HG03342 (cell line): ENCODE results near the gene PRSS56.
"Not testable (repeated sequence)": the region's sequence is repeated elsewhere in the genome, so short reads cannot be mapped to it uniquely, and the experiment has no call there.

Experiments
- ATAC-seq: cut with Tn5 transposase; IDR thresholded peaks from one replicate; pipeline ENCODE4 v1.9.1; 2021; ENCODE audit warnings: mild to moderate bottlenecking, moderate library complexity; ENCODE audit not compliant: unreplicated experiment

The PRSS56 gene

DNA sequence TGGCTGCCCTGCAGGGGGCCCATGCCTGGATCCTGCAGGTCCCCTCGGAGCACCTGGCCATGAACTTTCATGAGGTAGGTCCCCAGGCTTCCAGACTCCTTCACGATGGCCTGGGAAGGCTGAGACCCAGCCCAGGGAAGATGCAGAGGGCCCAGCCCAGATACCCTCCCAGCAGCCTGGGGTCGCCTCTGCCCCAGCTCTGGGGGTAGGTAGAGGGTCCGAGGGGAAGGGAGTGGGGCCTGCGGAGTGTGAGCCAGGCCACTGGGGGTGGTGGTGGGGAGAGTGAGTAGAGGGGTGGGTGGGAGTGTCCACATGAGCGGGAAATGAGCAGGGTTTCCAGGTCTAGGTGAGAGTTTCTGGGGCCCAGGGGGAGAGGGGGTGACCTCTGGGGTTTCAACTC, 4.6 kb downstream of the PRSS56 start:
- ATAC-seq, result no peak

DNA sequence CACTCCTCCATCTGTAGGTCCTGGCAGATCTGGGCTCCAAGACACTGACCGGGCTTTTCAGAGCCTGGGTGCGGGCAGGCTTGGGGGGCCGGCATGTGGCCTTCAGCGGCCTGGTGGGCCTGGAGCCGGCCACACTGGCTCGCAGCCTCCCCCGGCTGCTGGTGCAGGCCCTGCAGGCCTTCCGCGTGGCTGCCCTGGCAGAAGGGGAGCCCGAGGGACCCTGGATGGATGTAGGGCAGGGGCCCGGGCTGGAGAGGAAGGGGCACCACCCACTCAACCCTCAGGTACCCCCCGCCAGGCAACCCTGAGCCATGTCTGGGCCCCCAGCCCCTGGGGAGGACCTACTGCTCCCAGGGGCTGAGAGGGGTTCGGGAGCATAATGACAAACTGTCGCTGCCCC, 5.0 kb downstream of the PRSS56 start:
- no peak for ATAC-seq

DNA sequence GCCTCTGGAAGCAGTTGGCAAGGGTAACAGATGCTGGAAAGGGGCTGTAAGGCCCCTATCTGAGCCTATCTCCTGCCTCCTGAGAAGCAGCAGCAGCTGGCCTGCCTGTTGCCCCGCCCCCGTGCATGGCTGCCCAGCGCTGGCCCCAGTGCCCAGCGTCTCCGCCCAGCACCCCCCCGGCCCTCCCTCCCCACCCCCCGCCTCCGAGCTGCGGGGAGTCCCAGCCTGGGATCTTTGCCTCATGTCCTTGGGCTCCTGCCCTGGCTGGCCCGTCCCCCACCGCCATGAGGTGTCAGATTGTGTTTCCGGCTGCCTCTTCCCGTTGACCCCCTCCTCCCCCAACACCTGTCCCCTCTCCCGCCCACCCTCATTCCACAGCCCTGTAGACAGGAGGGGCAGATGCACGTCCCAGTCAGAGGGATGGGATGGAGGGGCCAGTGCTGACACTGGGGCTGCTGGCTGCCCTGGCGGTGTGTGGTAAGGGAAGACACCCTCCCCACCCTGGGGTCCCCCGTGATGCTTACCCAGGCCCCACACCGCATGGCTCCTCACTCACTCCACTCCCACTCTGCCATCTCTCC, 5.7 kb downstream of the PRSS56 start, which contains the start of gene CHRND:
Gene CHRND (plus strand): TSS at position 370 of the 581 bp plus-strand sequence. CDS start 56 bp downstream, at position 426.
- no peak for ATAC-seq

DNA sequence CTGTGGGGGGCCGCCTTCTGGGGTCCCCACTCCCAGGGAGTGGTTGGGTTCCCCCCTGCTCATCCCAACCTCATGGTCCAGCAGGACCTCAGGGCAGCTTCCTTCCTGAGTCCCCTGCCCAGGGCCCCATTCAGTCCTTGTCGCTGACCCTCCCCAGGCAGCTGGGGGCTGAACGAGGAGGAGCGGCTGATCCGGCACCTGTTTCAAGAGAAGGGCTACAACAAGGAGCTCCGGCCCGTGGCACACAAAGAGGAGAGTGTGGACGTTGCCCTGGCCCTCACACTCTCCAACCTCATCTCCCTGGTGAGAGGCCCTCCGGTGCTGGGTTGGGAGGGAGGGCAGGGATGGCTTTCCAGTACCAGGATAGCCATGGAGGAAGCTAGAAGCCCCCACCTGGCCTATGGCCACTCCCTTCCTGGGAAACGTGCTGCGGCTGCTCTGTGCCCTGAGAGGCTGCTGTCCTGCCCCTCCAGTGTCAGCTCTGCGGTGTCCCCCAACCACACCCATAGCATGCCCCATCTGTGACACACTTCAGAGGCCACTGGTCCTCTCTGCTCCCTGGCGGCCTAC, 6.3 kb downstream of the PRSS56 start:
- no peak for ATAC-seq

DNA sequence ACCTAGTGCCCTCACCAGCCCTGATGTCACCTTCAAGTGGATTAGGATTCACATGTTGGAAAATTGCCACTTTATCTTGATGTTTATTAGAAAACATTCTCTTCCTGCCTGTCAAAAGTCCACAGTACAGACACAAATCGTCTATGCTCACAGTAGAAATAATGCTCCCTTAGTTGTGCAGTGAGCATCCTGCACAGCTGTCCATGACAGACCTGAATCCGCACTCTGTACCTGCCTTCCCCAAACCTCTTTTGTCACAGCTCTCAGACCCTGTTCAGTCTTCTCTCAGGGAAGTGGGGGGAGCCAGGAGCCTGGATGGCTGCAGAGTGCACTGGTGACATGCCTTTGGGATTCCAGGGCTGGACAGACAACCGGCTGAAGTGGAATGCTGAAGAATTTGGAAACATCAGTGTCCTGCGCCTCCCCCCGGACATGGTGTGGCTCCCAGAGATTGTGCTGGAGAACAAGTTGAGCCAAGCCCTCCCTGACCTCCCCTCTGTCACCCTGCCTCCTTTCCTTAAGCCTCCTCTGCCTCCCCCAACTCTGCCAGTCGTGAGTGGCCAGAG, 7.8 kb downstream of the PRSS56 start:
- ATAC-seq, result no peak

DNA sequence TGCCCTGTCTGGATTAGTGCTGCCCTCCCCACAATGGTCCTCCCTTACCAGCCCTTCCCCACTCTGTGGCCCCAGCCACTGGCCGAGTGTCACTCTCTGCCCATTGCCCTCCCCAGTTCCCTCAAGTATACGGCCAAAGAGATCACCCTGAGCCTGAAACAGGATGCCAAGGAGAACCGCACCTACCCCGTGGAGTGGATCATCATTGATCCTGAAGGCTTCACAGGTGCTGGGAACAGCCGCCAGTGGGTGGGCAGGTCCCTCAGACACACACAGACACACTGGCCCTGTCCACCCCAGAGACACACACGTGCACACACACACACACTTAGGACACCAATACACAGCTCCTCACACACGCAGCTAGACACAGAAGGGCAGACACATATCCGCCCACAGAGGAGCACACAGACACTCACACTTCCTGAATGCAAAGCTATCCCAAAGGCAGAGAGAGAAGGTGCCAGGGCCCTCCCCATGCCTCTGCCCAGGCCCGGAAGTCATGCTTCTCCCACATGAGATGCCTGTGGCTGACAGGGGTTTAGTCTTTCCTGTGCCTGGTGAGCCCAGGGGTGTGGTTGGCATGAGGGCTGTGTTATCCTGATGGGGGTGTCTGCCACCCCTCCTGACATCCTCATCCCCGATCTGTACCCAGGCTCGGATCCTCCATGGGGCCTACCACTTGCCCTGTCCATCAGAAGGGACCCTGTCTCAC, 8.7 kb downstream of the PRSS56 start:
- ATAC-seq, result no peak

DNA sequence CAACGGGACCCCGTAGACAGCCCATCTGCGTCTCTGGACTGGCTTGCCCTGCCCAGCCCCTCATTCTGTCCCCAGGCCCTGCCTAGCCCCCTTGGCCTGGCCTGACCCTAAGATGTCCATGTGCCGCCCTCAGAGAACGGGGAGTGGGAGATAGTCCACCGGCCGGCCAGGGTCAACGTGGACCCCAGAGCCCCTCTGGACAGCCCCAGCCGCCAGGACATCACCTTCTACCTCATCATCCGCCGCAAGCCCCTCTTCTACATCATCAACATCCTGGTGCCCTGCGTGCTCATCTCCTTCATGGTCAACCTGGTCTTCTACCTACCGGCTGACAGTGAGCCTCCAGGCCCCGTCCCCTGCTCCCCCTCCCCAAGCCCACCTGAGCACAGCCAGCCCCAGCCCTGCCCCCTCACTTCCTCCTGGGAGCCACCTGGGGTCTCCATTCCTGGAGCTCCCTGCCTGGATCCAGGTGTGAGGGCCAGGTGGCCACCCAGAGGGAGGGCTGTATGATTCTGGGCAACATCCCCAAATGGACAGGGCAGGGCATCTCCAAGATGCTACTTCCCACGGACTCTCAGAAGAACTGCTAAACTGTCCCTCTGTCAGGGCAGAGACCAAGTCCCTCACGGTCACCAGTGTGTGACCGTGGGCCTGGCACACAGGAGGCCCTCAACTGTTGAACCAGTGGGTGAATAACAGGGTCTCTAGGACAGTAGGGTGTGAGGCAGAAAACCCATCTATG, 9.8 kb downstream of the PRSS56 start:
- ATAC-seq, result no peak

DNA sequence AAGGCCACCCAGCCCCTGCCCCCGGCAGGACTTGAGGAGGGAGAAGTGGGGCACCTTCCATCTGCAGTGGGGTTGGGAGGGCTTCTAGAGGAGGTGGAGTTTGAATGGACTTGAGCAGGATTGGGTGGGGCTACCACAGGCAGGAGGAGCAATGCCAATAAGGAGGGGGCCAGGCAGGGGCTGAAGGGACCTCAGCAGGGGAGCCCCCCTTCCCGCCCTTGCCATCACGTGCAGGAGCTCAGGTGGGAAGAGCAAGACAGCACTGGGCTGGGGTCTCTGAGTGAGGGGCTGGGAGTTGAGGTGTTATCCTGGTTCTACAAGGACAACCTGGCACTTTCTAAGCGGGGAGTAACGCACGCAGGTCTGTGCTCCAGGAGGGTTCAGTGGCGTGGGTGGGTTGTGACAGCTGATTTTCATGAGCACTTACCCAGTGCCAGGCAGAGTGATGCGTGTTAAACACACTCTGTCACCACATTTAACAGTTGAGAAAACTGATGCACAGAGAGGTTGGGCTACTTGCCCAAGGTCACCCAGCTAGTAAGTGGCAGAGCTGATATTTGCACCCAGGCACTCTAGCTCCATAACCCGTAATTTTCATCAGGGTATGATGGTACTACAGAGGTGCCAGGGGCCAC, 10.6 kb downstream of the PRSS56 start:
- no peak for ATAC-seq

DNA sequence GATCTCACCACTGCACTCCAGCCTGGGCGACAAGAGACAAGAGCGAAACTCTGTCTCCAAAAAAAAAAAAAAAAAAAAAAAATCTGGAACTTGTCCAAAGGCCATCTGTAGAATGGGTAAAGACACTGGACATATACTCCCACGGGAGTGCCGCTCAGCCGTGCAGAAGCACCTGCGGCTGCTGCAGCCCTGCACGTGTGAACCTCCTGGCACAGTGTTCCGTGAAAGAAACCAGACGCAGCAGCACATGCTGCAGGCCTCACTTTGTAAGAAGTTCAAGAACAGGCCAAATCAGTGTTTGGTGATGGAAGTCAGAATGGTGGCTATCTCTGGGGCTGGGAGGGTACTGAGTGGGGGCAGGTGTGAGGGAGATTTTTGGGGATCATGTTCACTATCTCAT, 12.2 kb downstream of the PRSS56 start:
- no peak for ATAC-seq

DNA sequence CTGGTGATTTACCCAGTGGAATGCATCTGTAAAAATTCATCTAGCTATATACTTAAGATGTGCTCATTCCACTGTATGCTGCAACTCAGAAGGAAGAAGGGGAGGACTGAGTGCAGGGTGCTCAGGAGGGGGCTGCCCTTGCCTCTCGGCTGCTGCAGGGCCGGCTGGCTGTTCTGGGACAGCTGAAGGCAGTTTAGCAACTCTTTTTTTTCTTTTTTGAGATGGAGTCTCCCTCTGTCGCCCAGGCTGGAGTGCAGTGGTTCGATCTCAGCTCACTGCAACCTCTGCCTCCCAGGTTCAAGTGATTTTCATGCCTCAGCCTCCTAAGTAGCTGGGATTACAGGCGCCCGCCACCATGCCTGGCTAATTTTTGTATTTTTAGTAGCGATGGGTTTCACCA, 12.6 kb downstream of the PRSS56 start:
- ATAC-seq, result not testable (repeated sequence)

DNA sequence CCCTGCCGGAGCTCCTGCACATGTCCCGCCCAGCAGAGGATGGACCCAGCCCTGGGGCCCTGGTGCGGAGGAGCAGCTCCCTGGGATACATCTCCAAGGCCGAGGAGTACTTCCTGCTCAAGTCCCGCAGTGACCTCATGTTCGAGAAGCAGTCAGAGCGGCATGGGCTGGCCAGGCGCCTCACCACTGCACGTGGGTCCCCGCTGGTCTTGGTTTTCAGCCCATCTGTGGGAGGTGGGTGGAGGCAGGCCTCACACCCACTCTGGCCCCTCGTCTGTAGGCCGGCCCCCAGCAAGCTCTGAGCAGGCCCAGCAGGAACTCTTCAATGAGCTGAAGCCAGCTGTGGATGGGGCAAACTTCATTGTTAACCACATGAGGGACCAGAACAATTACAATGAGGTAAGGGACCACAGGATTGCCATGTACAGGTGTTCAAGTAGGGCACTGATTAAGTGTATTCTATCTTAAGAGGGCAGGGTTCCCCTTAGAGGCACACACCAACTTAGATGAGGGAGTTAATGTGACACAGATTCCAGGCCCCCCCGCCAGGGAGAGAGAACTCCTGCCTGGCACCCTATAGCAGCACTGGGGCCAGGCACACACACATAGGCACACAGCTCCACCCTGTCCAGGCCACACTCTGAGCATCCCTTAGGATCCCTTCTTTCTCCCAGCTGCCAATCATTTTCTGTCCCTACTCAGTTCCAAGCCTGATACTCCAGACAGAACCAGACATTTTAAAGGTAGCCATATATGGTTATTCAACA, 13.9 kb downstream of the PRSS56 start:
- no peak for ATAC-seq

DNA sequence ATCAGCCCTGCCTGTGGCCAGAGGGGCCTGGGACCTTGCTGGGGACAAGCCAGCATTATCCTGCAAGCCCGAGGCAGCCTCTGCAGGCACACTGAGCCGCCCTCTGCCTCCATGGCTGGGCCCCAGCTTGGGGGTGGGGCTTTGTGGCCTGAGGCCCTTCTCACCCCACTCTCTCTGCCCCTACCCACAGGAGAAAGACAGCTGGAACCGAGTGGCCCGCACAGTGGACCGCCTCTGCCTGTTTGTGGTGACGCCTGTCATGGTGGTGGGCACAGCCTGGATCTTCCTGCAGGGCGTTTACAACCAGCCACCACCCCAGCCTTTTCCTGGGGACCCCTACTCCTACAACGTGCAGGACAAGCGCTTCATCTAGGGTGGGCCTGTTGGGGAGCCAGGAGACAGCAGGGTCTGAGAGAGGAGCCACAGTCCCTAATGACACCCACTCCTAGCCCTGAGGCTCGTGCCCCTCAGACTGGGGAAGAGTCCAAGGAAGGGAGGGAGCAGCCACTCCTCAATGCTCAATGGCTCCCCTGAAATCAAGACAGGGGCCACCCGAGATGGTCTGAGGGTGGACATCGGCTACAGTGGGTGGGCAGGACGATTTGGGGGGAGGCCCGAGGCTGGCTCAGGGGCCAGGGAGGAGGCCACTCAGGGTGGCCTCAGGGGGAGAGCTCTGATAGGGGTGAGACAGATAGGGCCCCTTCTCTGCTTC, 14.9 kb downstream of the PRSS56 start:
- ATAC-seq, result no peak

DNA sequence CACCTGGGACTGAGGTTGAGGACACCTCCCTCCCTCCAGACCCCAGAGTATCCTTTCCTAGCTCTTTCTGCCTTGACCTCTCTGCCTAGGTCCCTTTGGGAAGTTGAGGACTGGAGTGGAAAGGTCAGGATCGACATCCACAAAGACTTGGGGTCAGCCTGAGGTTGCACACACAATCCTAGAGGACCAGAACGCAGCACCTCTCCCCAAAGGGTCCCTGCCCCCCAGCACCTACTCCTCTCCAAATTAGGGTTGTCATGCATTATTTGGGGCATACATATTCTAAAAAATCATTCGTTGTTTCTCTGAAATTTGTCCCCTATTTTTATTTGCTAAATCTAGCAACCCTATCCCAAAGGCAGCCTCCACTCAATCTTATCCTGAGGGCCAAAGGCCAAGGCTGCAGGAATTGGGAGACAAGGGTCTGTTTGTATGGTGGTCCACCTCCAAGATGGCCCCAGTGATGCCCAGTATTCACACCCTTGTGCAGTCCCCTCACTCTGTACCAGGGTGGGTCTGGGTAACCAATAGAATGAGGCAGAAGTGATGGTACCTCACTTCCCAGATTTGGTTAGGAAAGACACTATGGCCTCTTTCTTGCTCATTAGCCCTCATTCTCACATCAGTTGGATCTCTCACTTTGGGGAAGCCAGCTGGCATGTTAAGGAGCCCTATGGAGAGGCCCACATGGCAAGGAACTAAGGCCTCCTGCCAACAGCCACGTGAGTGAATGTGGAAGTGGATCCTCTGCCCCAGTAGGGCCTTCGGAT, 15.8 kb downstream of the PRSS56 start:
- no peak for ATAC-seq

DNA sequence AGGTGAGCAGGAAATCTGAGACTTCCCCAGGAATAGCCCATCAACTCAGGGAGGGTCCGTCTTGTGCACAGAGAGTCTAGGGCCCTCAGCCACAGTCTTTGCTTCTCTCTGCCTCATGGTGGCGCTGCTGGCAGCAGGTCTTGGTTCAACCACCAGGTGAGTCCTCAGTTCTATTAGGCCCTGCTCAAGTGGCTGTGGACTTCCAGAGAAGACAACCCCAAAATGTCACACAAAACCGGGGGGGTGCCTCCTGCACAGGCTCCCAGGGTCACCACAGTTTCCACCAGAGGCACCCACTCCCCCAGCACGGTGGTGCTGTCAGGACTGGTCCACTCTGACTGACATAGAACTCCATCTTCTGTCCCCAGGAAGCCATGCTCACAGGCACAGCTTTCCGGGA, 16.9 kb downstream of the PRSS56 start:
- ATAC-seq, result no peak

DNA sequence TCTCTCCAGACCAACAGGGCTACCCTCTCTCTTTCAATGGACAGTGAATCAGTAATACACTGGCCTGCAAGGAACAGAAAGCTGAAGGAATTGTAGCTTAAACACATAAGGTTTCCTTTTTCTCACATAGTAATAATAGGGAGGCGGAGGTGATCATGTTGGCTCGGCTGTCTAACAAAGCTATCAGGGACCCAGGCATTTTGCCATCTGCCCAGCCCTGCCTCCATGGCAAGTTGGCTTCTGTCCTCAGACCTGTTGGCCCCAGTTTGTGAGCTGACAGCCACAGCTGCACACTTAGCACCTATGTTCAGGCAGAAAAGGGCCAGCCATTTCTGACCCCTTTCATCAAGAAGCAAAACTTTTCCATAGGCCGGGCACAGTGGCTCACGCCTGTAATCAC, 17.3 kb downstream of the PRSS56 start:
- no peak for ATAC-seq

DNA sequence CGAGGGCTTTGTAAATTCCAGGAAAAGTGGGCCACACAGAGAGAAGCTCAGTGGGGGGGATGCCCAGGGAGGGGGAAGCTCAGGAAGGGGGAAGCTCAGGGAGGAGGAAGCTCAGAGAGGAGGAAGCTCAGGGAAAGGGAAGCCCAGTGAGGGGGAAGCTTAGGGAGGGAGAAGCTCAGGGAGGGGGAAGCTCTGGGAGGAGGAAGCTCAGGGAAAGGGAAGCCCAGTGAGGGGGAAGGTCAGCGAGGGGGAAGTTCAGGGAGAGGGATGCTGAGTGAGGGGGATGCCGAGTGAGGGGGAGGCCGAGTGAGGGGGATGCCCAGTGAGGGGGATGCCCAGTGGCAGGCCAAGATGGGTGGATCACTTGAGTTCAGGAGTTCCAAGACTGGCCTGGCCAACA, 18.5 kb downstream of the PRSS56 start:
- ATAC-seq, result no peak

DNA sequence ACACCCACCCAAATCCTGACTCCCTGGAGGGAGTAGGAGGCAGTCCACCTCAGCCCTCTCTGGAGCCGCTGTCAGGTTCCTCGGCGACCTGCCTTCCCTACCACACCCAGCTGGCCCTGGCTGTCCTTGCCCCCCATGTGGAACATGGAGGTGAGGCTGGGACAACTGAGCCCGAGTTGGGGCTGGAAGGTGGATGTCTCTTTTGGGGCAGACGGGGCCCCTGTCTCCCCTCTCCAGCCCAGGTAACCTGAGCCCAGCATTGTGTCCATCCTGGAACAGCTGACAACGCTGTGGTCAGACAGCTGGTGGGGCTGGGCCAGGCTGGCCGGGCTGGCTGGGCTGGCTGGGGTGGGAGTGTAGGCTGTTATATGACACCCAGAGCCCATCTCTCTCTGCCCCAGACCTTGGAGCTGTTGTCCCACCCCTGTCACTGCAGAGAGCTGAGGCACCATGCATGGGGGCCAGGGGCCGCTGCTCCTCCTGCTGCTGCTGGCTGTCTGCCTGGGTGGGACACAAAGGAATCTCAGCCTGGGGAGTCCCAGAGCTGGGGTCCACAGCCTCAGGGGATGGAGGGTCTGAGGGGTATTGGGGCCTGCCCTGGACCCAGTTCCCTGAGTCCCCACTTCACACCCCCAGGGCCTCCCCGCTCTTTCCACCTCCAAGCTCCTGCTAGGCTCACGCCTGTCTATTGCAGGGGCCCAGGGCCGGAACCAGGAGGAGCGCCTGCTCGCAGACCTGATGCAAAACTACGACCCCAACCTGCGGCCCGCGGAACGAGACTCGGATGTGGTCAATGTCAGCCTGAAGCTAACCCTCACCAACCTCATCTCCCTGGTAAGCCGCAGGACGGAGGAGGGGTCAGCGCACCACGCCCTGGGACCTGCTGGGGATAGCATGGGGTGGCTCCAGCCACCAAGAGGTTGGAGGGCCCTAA, 19.4 kb downstream of the PRSS56 start, which contains the start of gene CHRNG:
Gene CHRNG (plus strand): TSS at position 395 of the 934 bp plus-strand sequence. CDS start 56 bp downstream, at position 451.
- ATAC-seq, result no peak
